ENCODE data around the gene MEX3B. TPM values are rescaled to one million over a fixed set of nuclear protein-coding genes. Genes with fewer than 3 reads are reported as not detected.

The MEX3B gene
- 1.9 TPM for total RNA-seq
- long read RNA-seq, full-length matches to known transcripts, result 2 of 2 reads
- long read RNA-seq, partial matches to known transcripts, result 0 of 2 reads
- long read RNA-seq, other reads (novel, unspliced or antisense), result 0 of 2 reads

- peak within 1 kb of the TSS; percentile 65 for H3K4me3 ChIP-seq
- no peaks in the 10 kb centered on the region for H3K36me3 ChIP-seq
- no peaks in the 10 kb centered on the region for H3K27me3 ChIP-seq
- peaks cover 16% of the 10 kb centered on the region for H3K4me1 ChIP-seq
- DNase-seq (peak; percentile 98), ATAC-seq (peak; percentile 89)
- intact Hi-C loops (cut with DNase I), result no loop called here
- H3K27ac ChIP-seq, result peak within 1 kb of the TSS; percentile 85
- TF ChIP-seq CTCF (IDR thresholded peaks at IDR 0.05), result no peak
- H3K9me3 ChIP-seq, result no peaks in the 10 kb centered on the region
Measured at GRCh38 chr15:82045892-82046665, at the start of gene MEX3B. TSS of gene MEX3B (minus strand) at chr15:82046018. CDS start at chr15:82045705, 313 bp downstream.

- no peaks in the 10 kb centered on the region for H3K9me3 ChIP-seq
- no peak for DNase-seq
- no peak for TF ChIP-seq CTCF (IDR thresholded peaks at IDR 0.05)
- no peak overlapping the region for H3K27ac ChIP-seq
- intact Hi-C loops (cut with DNase I), result no loop called here
- H3K4me1 ChIP-seq, result no peaks in the 10 kb centered on the region
- ATAC-seq, result no peak
- no peaks in the 10 kb centered on the region for H3K27me3 ChIP-seq
- no peaks in the 10 kb centered on the region for H3K36me3 ChIP-seq
- H3K4me3 ChIP-seq, result no peak overlapping the region
Measured at GRCh38 chr15:82093774-82094211, 48.0 kb upstream of the MEX3B start.

GRCh38 chr15:82093325-82093724 is 47.5 kb upstream of the MEX3B start:
- intact Hi-C loops (cut with DNase I), result no loop called here
- Histone ChIP-seq H3K27me3 (no peaks in the 10 kb centered on the region), H3K27ac (no peak overlapping the region), H3K36me3 (no peaks in the 10 kb centered on the region), H3K4me3 (no peak overlapping the region), H3K4me1 (no peaks in the 10 kb centered on the region), H3K9me3 (no peaks in the 10 kb centered on the region)
- no peak for TF ChIP-seq CTCF (IDR thresholded peaks at IDR 0.05)
- no peak for DNase-seq
- ATAC-seq, result no peak

GRCh38 chr15:82091636-82092140 is 45.9 kb upstream of the MEX3B start:
- Histone ChIP-seq H3K36me3 (no peaks in the 10 kb centered on the region), H3K27ac (no peak overlapping the region), H3K4me1 (no peaks in the 10 kb centered on the region), H3K4me3 (no peak overlapping the region), H3K9me3 (no peaks in the 10 kb centered on the region), H3K27me3 (no peaks in the 10 kb centered on the region)
- no peak for TF ChIP-seq CTCF (IDR thresholded peaks at IDR 0.05)
- DNase-seq (no peak), ATAC-seq (no peak)
- intact Hi-C loops (cut with DNase I), result no loop called here

GRCh38 chr15:82086243-82086995 is 40.6 kb upstream of the MEX3B start:
- no peak overlapping the region for H3K4me3 ChIP-seq
- DNase-seq, result no peak
- H3K27ac ChIP-seq, result no peak overlapping the region
- no peak for TF ChIP-seq CTCF (IDR thresholded peaks at IDR 0.05)
- no peak for ATAC-seq
- no peaks in the 10 kb centered on the region for H3K4me1 ChIP-seq
- no peaks in the 10 kb centered on the region for H3K36me3 ChIP-seq
- intact Hi-C loops (cut with DNase I), result no loop called here
- H3K9me3 ChIP-seq, result no peaks in the 10 kb centered on the region
- H3K27me3 ChIP-seq, result no peaks in the 10 kb centered on the region
